Skin of body (tissue), 2 donors: ENCODE data around the gene TMEM253. TPM values are rescaled to one million over a fixed set of nuclear protein-coding genes. Genes with fewer than 3 reads are reported as not detected.

ENCODE experiments used
- DNase-seq: peaks from one replicate; lab custom pipeline; 2025; lab: John Stamatoyannopoulos, UW
- total RNA-seq: library from RNA; depleted of rRNA; stranded (reverse); fragments of >200 nt; gene quantifications from one replicate; pipeline ENCODE4 v1.2.3, GENCODE V29; 2014

TMEM253 gene
- total RNA-seq, 1 donor from 2014 or later: 0.39 TPM

DNA sequence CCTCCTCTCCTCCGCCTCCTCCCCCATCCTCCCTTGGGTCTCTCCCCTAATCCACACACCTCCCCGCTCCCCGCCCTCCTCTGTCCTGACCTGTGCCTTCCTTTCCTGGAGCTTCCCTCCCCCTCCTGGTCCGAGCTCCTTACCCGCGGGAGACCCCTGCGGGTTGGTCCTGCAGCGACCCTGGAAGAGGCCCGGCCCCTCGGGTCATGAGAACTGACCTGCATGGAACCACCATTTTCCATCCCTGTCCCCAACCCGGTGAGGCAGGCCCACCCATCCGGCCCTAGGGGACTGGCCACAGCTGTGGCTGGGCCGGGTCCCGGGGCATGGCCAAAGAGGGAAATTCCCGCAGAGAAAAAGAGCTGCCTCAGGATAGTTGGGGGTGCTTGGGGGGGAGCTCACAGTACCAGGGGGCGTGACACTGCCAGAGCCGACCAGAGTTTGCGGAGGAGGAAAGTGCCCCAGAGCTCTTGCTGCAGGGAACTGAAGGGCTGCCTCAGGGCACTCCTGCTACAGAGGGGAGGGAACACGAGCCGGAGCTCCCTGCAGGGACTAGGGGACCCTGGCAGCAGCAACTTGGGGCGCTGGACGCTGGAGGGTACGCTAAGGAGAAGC, 30.1 kb upstream of the TMEM253 start:
- peak; percentile 60 for DNase-seq

- peak; percentile 95 for DNase-seq
These were observed 29.4 kb upstream of the TMEM253 start for GRCh38 chr14:21071225-21072030.

DNA sequence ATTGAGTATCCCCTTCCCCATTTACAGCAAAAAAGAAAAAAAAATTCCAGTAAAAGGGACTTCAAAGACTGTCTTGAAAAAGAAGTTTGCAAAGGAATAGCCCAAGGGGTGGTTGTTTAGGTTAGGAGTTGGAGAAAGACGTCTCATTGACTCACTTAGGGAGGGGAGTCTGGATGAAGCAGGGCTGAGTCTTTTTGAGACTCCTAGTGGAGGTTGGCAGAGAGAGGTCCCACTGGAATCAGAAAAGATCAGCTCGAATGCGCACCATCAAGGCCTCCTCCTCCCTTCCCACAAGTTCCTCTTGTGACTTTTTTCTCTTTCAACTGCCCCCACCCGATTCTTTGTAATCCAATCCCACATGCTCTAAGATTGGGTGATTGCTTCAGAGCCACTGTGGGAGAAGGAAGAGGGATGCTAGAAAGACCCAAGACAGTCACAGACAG, 28.8 kb upstream of the TMEM253 start:
- peak; percentile 66 for DNase-seq

GRCh38 chr14:21072781-21073339, 28.0 kb upstream of the TMEM253 start:
- DNase-seq: no peak

- DNase-seq: no peak
These were observed 26.9 kb upstream of the TMEM253 start for GRCh38 chr14:21073921-21074320.

GRCh38 chr14:21074398-21075272, 26.2 kb upstream of the TMEM253 start:
- no peak for DNase-seq

- no peak for DNase-seq
These were observed 25.0 kb upstream of the TMEM253 start for GRCh38 chr14:21075719-21076437.

DNA sequence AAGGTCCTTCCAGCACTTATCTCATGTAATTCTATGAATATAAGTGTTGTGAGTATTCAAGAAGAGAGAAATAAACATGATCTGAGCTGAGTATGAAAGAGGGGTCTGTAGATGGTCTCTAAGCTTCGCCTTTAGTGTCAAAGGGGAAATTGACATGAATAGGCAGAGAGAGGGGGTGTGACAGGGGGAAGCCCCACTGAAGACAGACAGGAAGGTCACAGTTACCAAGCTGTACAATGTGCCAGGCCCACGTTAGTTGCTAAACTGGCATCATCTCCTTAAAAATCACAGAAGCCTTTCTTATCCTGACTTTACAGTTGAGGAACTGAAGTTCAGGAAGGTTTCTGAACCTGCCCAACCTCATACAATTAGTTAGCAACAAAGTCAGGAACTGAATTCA, 23.2 kb upstream of the TMEM253 start:
- DNase-seq: no peak

- DNase-seq: no peak
These were observed 22.6 kb upstream of the TMEM253 start for GRCh38 chr14:21078287-21078686.

DNA sequence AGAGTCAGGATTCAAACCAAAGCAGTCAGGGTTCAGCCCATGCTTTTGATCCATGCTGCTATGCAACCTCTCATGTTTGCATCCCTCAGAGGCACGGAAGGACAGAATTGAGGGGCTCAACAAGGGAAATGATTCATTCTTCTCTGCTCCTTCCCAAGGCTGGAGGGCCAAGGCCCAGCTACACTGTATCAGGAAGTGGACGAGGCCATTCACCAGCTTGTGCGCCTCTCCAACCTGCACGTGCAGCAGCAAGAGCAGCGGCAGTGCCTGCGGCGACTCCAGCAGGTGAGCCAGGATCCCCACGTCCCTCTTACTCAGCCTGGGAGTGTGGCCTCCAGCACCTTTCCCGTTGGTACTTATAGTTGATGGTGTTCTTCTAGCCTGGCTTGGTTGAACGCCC, 22.1 kb upstream of the TMEM253 start:
- no peak for DNase-seq

DNA sequence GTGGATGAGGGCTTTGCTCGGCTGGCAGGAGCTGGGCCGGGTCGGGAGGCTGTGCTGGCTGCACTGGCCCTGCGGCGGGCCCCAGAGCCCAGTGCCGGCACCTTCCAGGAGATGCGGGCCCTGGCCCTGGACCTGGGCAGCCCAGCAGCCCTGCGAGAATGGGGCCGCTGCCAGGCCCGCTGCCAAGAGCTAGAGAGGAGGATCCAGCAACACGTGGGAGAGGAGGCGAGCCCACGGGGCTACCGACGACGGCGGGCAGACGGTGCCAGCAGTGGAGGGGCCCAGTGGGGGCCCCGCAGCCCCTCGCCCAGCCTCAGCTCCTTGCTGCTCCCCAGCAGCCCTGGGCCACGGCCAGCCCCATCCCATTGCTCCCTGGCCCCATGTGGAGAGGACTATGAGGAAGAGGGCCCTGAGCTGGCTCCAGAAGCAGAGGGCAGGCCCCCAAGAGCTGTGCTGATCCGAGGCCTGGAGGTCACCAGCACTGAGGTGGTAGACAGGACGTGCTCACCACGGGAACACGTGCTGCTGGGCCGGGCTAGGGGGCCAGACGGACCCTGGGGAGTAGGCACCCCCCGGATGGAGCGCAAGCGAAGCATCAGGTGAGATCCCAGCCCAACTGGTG, 19.2 kb upstream of the TMEM253 start:
- no peak for DNase-seq

- no peak for DNase-seq
These were observed 17.1 kb upstream of the TMEM253 start for GRCh38 chr14:21083565-21084325.

GRCh38 chr14:21084396-21084795, 16.5 kb upstream of the TMEM253 start:
- no peak for DNase-seq

GRCh38 chr14:21084998-21085853, 15.6 kb upstream of the TMEM253 start:
- DNase-seq: no peak

DNA sequence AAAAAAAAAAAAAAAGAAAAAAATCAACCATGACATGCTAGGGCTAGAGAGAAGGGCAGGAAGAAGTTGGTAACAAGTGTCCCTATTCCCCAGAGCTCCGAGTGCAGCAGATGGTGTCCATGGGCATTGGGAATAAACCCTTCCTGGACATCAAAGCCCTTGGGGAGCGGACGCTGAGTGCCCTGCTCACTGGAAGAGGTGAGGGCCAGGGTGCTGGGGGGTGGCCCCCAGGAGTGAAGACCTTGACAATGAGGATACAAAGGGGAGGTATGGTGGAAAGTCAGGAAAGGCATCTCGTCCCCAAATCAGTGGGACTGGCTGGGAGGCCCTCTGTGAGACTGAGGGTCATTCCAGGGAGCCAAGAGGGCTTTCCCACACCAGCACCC, 14.0 kb upstream of the TMEM253 start:
- DNase-seq: no peak

DNA sequence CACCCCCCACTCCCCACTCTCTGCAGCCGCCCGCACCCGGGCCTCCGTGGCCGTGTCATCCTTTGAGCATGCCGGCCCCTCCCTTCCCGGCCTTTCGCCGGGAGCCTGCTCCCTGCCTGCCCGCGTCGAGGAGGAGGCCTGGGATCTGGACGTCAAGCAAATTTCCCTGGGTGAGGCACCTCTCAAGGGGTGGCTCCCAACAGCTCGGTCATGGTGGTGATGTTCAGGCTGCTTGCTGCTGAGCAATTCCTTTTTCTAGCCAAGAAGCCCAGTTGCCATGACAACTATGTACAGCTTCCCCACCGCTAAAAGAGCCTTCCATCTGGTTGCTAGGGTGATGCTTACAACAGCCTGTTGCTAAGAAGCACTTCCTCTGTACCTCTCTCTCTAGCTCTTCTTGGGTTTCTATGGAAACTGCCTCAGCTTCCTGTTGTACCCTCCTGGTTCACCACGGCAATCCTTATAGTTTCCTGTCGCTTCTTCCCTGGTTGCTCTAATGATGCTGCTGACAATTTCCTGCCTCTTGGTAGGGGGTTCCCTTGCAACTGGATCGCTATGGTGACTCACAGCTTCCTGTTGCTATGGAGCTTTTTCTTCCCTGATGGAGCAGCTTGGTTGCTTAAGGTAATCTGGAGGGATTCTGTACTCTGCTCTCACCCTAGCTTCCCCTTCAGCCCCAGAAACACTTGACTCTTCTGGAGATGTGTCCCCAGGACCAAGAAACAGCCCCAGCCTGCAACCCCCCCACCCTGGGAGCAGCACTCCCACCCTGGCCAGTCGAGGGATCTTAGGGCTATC, 13.4 kb upstream of the TMEM253 start:
- peak; percentile 67 for DNase-seq

- no peak for DNase-seq
These were observed 12.2 kb upstream of the TMEM253 start for GRCh38 chr14:21088687-21089086.

- no peak for DNase-seq
These were observed 11.6 kb upstream of the TMEM253 start for GRCh38 chr14:21089271-21089670.
